Spleen (tissue), 11 donors: ENCODE data around the gene UBAC1. TPM values are rescaled to one million over a fixed set of nuclear protein-coding genes. Genes with fewer than 3 reads are reported as not detected.
A peak's percentile ranks its signal among the peaks of the same experiment; 100 is the strongest.

Experiments used
- DNase-seq: peaks from one replicate; pipeline ENCODE4 v3.0.0-alpha.2; 2020
- H3K27ac ChIP-seq, 8 donors: fragments of 200-600 bp; sonication (generic) in 7 of 8; 1 replicate in 4 of 8; 2 replicates in 4 of 8; pipeline versions ENCODE4 v1.5.0 to v1.8.0; 2016 to 2021; ENCODE audit warnings: inconsistent platforms in 4 of 8, mild to moderate bottlenecking in 4 of 8, moderate library complexity in 1 of 8
- H3K27me3 ChIP-seq, 7 donors: fragments of 200-600 bp; sonication (generic) in 6 of 7; replicated peaks in 1 of 7; 1 replicate in 4 of 7; 2 replicates in 3 of 7; pipeline versions ENCODE4 v1.5.0 to v1.8.0; 2016 to 2021; ENCODE audit warnings: inconsistent platforms in 3 of 7, mild to moderate bottlenecking in 1 of 7
- H3K36me3 ChIP-seq, 6 donors: fragments of 200-600 bp; sonication (generic) in 5 of 6; 1 replicate in 4 of 6; 2 replicates in 2 of 6; pipeline versions ENCODE4 v1.5.0 to v1.8.0; 2016 to 2021; ENCODE audit warnings: inconsistent platforms in 2 of 6
- H3K4me1 ChIP-seq, 6 donors: fragments of 200-600 bp; sonication (generic) in 5 of 6; 1 replicate in 3 of 6; 2 replicates in 3 of 6; pipeline versions ENCODE4 v1.5.0 to v1.8.0; 2016 to 2021; ENCODE audit warnings: inconsistent platforms in 3 of 6
- H3K4me3 ChIP-seq, 8 donors: fragments of 200-600 bp; sonication (generic) in 7 of 8; 1 replicate in 4 of 8; 2 replicates in 4 of 8; pipeline versions ENCODE4 v1.5.0 to v1.8.0; 2016 to 2021; ENCODE audit warnings: inconsistent platforms in 4 of 8, mild to moderate bottlenecking in 4 of 8, moderate library complexity in 2 of 8
- H3K9me3 ChIP-seq, 8 donors: fragments of 200-600 bp; sonication (generic) in 7 of 8; 1 replicate in 4 of 8; 2 replicates in 4 of 8; pipeline versions ENCODE4 v1.5.0 to v1.8.0; 2016 to 2021; ENCODE audit warnings: inconsistent platforms in 4 of 8
- POLR2A ChIP-seq, 3 donors: fragments of 450-650 bp; IDR thresholded peaks; one replicate each; pipeline ENCODE4 v1.5.1; 2017; ENCODE audit warnings: antibody characterized with exemption in 3 of 3, mild to moderate bottlenecking in 1 of 3
- POLR2AphosphoS5 ChIP-seq, 3 donors: sonication (generic); formaldehyde crosslinking; IDR thresholded peaks; one replicate each; pipeline ENCODE4 v1.5.1; 2017; ENCODE audit warnings: antibody characterized with exemption in 3 of 3
- WGBS, 5 donors: extraction: QIAGEN DNeasy Blood & Tissue Kit in 3 of 5; methylation state at CpG; one replicate each; pipeline versions ENCODE4 v1.1.5 to v1.1.7; 2013 to 2018; 5-methylcytosine and 5-hydroxymethylcytosine counted together
- intact Hi-C: fragments of 100-400 bp; cut with DNase I; formaldehyde crosslinking; loops from one replicate; pipeline ENCODE4 v1.15.0; 2023; ENCODE audit warnings: low total_unique reads
- polyA plus RNA-seq, 3 donors: library from polyadenylated mRNA; stranded (reverse); fragments of 200-250 nt; gene quantifications; one replicate each; pipeline ENCODE4 v1.2.1, GENCODE V29; 2013
- total RNA-seq, 7 donors: library from RNA; depleted of rRNA in 3 of 7; stranded (reverse); fragments of >200 nt in 3 of 7; fragmentation: NEBNext Ultra II Directional in 4 of 7; extraction: Animal tissue kit (Norgen Biotek cat#: 25700) in 4 of 7; gene quantifications; one replicate each; pipeline versions ENCODE4 v1.1.0 to v1.2.1, GENCODE V29; 2016 to 2021
- TF ChIP-seq, protein P1 (sequence below), 11 experiments: fragments of 200-600 bp in 7 of 11; fragments of 450-650 bp in 4 of 11; sonication (generic) in 4 of 11; IDR thresholded peaks in 8 of 11; conservative IDR thresholded peaks in 3 of 11; 1 replicate in 7 of 11; 2 replicates in 4 of 11; pipeline versions ENCODE4 v1.4.0 to v1.8.0; 2016 to 2021; ENCODE audit warnings: antibody characterized with exemption in 11 of 11, inconsistent platforms in 4 of 11, mild to moderate bottlenecking in 1 of 11
- donor health status: healthy with polysubstance abuse.
- donor health status: DM: no; HTN: no; CAD: no; lungs with moderate emphysema.
- donor health status: DM: no; HTN: no; CAD: no.
- donor health status: Bipolar disorder and iron deficiency.
- donor health status: healthy.
- donor health status: DM: no; HTN: no; CAD: no.
- donor health status: DM: yes; HTN: yes; CAD: no.

Gene UBAC1
- total and polyA plus RNA-seq, 10 donors = 28.0 to 45.8 (median 34.5) TPM

DNA sequence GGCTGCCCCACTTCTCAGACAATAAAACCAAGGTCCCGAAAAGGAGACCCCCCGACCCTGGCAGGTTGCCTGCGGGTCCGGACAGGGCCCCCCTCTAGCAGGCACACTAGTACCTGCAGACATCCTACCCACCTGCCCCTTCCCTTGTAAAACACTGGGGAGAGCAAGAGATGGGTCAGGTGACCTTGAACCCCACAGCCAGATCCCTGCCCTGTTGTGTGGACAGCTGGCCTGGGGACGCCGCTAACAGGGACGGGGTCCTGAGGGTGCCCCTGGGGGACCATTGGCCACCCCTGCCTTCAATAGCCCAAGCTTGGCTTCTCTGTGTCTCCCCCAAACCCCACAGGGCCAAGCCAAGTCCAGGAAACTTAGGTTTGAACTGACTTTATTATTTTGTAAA lies 45.0 kb upstream of the UBAC1 start:
- Histone ChIP-seq H3K4me1 (peaks cover 0 to 81% (median 32%) of the 10 kb centered on the region in 6 donors), H3K27me3 (no peaks in the 10 kb centered on the region), H3K27ac (no peak overlapping the region), H3K4me3 (no peak overlapping the region), H3K9me3 (no peaks in the 10 kb centered on the region), H3K36me3 (peaks cover 0 to 38% (median under 1%) of the 10 kb centered on the region in 6 donors)
- DNase-seq = no peak
- intact Hi-C loops = no loop called here
- TF ChIP-seq POLR2AphosphoS5 (IDR thresholded peaks at IDR 0.05) (peak in 1 of 3 donors; percentile 20), POLR2A (IDR thresholded peaks at IDR 0.05) (no peak)
- TF ChIP-seq, protein P1, sequence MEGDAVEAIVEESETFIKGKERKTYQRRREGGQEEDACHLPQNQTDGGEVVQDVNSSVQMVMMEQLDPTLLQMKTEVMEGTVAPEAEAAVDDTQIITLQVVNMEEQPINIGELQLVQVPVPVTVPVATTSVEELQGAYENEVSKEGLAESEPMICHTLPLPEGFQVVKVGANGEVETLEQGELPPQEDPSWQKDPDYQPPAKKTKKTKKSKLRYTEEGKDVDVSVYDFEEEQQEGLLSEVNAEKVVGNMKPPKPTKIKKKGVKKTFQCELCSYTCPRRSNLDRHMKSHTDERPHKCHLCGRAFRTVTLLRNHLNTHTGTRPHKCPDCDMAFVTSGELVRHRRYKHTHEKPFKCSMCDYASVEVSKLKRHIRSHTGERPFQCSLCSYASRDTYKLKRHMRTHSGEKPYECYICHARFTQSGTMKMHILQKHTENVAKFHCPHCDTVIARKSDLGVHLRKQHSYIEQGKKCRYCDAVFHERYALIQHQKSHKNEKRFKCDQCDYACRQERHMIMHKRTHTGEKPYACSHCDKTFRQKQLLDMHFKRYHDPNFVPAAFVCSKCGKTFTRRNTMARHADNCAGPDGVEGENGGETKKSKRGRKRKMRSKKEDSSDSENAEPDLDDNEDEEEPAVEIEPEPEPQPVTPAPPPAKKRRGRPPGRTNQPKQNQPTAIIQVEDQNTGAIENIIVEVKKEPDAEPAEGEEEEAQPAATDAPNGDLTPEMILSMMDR (IDR thresholded peaks at IDR 0.05 in 8 of 11, conservative IDR thresholded peaks at IDR 0.05 in 3 of 11) = no peak
- WGBS, 5 donors = 77 to 90% (median 83%) methylated on average over 7 of the region's 7 CpGs

DNA sequence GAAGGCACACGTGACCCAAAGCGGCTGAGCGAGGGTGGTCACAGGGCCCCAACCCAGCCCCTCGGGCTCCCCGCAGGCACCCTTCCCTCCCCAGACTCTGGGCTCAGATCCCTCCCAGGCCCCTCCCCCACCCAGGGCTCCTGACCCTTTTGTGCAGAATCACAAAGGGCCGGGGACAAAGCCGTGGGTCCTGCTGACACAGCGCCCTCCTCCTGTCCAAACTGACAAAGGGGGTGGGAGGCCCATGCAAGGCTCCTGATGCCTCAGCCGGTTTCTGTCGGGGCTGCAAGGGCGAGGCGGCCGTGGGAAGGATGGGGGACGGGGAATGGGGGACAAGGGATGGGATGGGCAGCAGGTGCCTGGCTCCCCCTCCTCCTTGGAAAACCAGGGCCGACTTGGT lies 43.5 kb upstream of the UBAC1 start:
- Histone ChIP-seq H3K9me3 (no peaks in the 10 kb centered on the region), H3K27ac (no peak overlapping the region), H3K27me3 (no peaks in the 10 kb centered on the region), H3K36me3 (peaks cover 0 to 23% (median 0%) of the 10 kb centered on the region in 6 donors), H3K4me3 (no peak overlapping the region), H3K4me1 (peaks cover 0 to 67% (median 27%) of the 10 kb centered on the region in 6 donors)
- intact Hi-C loops = no loop called here
- DNase-seq = no peak
- WGBS, 5 donors = 80 to 95% (median 88%) methylated on average over 13 to 15 of the region's 15 CpGs
- TF ChIP-seq POLR2AphosphoS5 (IDR thresholded peaks at IDR 0.05) (peak in 1 of 3 donors; percentile 10), POLR2A (IDR thresholded peaks at IDR 0.05) (no peak)

DNA sequence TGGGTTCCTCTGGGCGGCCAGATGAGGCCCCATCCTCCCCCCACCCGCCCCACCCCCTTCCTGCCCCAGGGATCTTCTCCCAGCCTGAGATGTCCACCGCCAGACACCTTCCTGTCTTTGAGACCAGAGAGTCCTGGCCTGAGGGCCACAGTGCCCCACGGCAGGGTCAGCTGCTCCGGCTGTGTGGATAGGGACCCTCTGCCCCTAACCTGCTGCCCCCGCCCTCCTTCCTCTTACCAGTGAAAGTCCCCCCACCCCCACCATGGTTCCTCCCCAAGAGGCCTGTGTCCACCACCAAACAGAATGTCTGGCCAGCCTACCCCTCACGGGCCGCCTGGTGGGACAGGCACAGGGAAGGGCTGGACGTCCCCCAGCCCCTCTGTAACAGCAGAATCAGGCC lies 43.0 kb upstream of the UBAC1 start:
- Histone ChIP-seq H3K4me3 (no peak overlapping the region), H3K9me3 (no peaks in the 10 kb centered on the region), H3K4me1 (peaks cover 0 to 62% (median 25%) of the 10 kb centered on the region in 6 donors), H3K27me3 (no peaks in the 10 kb centered on the region), H3K27ac (no peak overlapping the region), H3K36me3 (peaks cover 0 to 18% (median 0%) of the 10 kb centered on the region in 6 donors)
- no peak for DNase-seq
- TF ChIP-seq POLR2A (IDR thresholded peaks at IDR 0.05) (no peak), POLR2AphosphoS5 (IDR thresholded peaks at IDR 0.05) (no peak)
- TF ChIP-seq, protein P1 (IDR thresholded peaks at IDR 0.05 in 8 of 11, conservative IDR thresholded peaks at IDR 0.05 in 3 of 11) = no peak
- WGBS, 5 donors = 65 to 88% (median 79%) methylated on average over 2 to 9 of the region's 9 CpGs
- intact Hi-C loops = no loop called here

GRCh38 chr9:136003411-136004218 lies 42.4 kb upstream of the UBAC1 start:
- no peak for TF ChIP-seq POLR2A (IDR thresholded peaks at IDR 0.05)
- peak in 1 of 3 donors; percentile 38 for TF ChIP-seq POLR2AphosphoS5 (IDR thresholded peaks at IDR 0.05)
- Histone ChIP-seq H3K4me3 (no peak overlapping the region), H3K9me3 (no peaks in the 10 kb centered on the region), H3K36me3 (peaks cover 0 to 12% (median 0%) of the 10 kb centered on the region in 6 donors), H3K4me1 (peaks cover 0 to 56% (median 22%) of the 10 kb centered on the region in 6 donors), H3K27ac (no peak overlapping the region), H3K27me3 (no peaks in the 10 kb centered on the region)
- no peak for DNase-seq
- intact Hi-C loops = no loop called here
- 40 to 61% (median 46%) methylated on average over 3 to 15 of the region's 15 CpGs for WGBS, 5 donors

DNA sequence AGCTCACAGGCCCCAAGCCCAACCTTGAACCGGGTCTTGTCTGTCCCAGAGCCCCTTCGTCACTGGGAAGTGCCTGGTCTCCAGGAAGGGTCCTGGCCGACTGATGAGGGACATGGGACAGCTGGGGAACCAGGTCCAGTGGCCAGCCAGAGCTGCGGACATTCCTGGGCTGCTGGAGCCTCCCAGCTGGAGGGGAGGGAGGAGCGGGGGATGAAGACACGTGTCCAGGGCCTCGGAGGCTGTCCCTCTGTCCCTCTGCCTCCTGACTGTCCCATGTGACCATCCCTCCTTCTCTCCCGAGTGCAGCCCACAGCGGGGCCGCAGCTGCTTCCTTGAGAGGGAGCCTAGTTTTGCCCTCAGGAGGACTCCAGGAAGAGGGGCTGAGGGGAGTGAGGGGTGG lies 41.7 kb upstream of the UBAC1 start:
- Histone ChIP-seq H3K36me3 (peaks cover 0 to 5% (median 0%) of the 10 kb centered on the region in 6 donors), H3K27ac (no peak overlapping the region), H3K27me3 (no peaks in the 10 kb centered on the region), H3K9me3 (no peaks in the 10 kb centered on the region), H3K4me1 (peaks cover 0 to 49% (median 18%) of the 10 kb centered on the region in 6 donors), H3K4me3 (no peak overlapping the region)
- TF ChIP-seq, protein P1 (IDR thresholded peaks at IDR 0.05 in 8 of 11, conservative IDR thresholded peaks at IDR 0.05 in 3 of 11) = no peak
- TF ChIP-seq POLR2AphosphoS5 (IDR thresholded peaks at IDR 0.05) = peak; percentile 24 to 50 (median 47)
- no peak for DNase-seq
- WGBS, 5 donors = 49 to 85% (median 63%) methylated on average over 7 to 10 of the region's 10 CpGs
- intact Hi-C loops = no loop called here
